Activated T-cell treated with anti-CD3 and anti-CD28 coated beads for 4 hours (primary cell): ENCODE results near the gene GIPC2.
"Not testable (repeated sequence)": the region's sequence is repeated elsewhere in the genome, so short reads cannot be mapped to it uniquely, and the experiment has no call there.

Experiments used
- DNase-seq: peaks from one replicate; pipeline ENCODE4 v3.0.0-alpha.2; 2020

The GIPC2 gene

GRCh38 chr1:78038491-78038939, 7.3 kb upstream of the GIPC2 start:
- no peak for DNase-seq

- DNase-seq: no peak
These were observed 5.2 kb upstream of the GIPC2 start for GRCh38 chr1:78040484-78041089.

GRCh38 chr1:78043436-78043835, 2.3 kb upstream of the GIPC2 start:
- DNase-seq: no peak

GRCh38 chr1:78044796-78045562, 787 bp upstream of the GIPC2 start:
- no peak for DNase-seq

- DNase-seq: no peak
These were observed 222 bp upstream of the GIPC2 start for GRCh38 chr1:78045563-78045925.

- DNase-seq: no peak
These were observed 1.3 kb downstream of the GIPC2 start for GRCh38 chr1:78047106-78047505.

- no peak for DNase-seq
These were observed 1.9 kb downstream of the GIPC2 start for GRCh38 chr1:78047631-78048030.

GRCh38 chr1:78048446-78048845, 2.7 kb downstream of the GIPC2 start:
- DNase-seq: no peak

- no peak for DNase-seq
These were observed 3.6 kb downstream of the GIPC2 start for GRCh38 chr1:78049396-78049795.

- no peak for DNase-seq
These were observed 5.2 kb downstream of the GIPC2 start for GRCh38 chr1:78051005-78051404.

- DNase-seq: no peak
These were observed 7.1 kb downstream of the GIPC2 start for GRCh38 chr1:78052685-78053405.

GRCh38 chr1:78053498-78053897, 7.7 kb downstream of the GIPC2 start:
- no peak for DNase-seq

- no peak for DNase-seq
These were observed 8.8 kb downstream of the GIPC2 start for GRCh38 chr1:78054559-78054958.

GRCh38 chr1:78054972-78055371, 9.2 kb downstream of the GIPC2 start:
- no peak for DNase-seq

- DNase-seq: no peak
These were observed 9.9 kb downstream of the GIPC2 start for GRCh38 chr1:78055565-78056132.

- no peak for DNase-seq
These were observed 12.9 kb downstream of the GIPC2 start for GRCh38 chr1:78058670-78059069.

GRCh38 chr1:78060857-78061563, 15.2 kb downstream of the GIPC2 start:
- no peak for DNase-seq

- DNase-seq: no peak
These were observed 16.2 kb downstream of the GIPC2 start for GRCh38 chr1:78061825-78062523.

- not testable (repeated sequence) for DNase-seq
These were observed 19.1 kb downstream of the GIPC2 start for GRCh38 chr1:78064886-78065285.

- no peak for DNase-seq
These were observed 23.0 kb downstream of the GIPC2 start for GRCh38 chr1:78068681-78069283.

GRCh38 chr1:78069784-78070183, 24.0 kb downstream of the GIPC2 start:
- DNase-seq: no peak

- DNase-seq: no peak
These were observed 24.4 kb downstream of the GIPC2 start for GRCh38 chr1:78070210-78070609.
